ENCODE results near the gene MELK.

DNA sequence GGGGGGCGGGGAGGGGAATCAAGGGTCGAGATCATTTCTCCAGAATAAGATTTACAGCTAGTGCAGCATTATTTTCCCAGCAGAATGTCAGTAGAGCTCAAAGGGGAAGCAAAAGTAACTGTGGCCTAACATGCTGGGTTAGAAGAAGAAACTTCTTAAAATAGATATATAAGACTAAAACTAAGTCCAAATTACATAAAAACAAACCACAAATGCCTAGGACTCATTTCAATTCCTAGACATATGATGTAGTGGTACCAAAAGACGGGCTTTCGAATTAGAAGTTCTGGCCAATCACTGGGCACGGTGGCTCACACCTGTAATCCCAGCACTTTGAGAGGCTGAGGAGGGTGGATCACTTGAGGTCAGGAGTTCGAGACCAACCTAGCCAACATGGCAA lies 20.8 kb upstream of the MELK start:
- TF ChIP-seq, protein P1, sequence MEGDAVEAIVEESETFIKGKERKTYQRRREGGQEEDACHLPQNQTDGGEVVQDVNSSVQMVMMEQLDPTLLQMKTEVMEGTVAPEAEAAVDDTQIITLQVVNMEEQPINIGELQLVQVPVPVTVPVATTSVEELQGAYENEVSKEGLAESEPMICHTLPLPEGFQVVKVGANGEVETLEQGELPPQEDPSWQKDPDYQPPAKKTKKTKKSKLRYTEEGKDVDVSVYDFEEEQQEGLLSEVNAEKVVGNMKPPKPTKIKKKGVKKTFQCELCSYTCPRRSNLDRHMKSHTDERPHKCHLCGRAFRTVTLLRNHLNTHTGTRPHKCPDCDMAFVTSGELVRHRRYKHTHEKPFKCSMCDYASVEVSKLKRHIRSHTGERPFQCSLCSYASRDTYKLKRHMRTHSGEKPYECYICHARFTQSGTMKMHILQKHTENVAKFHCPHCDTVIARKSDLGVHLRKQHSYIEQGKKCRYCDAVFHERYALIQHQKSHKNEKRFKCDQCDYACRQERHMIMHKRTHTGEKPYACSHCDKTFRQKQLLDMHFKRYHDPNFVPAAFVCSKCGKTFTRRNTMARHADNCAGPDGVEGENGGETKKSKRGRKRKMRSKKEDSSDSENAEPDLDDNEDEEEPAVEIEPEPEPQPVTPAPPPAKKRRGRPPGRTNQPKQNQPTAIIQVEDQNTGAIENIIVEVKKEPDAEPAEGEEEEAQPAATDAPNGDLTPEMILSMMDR (IDR thresholded peaks at IDR 0.05; ENCODE audit: low read length), result no peak
- no peak for TF ChIP-seq EZH2 (IDR thresholded peaks at IDR 0.05; ENCODE audit: borderline replicate concordance, low read length)

Measured in OCI-LY1 (cell line).